Frontal cortex (tissue), 4 donors: ENCODE data around the gene CLPX. TPM values are rescaled to one million over a fixed set of nuclear protein-coding genes. Genes with fewer than 3 reads are reported as not detected.
"Not testable (repeated sequence)": the region's sequence is repeated elsewhere in the genome, so short reads cannot be mapped to it uniquely, and the experiment has no call there.

Source experiments
- DNase-seq, 2 donors: peaks; one replicate each; pipeline ENCODE4 v3.0.0; 2012; ENCODE audit warnings: low spot score in 2 of 2
- FAIRE-seq: peaks from 2 replicates; lab custom pipeline; 2012; peaks lifted over from hg19 to GRCh38; lab: Jason Lieb, UNC
- total RNA-seq: library from RNA; depleted of rRNA; stranded (reverse); fragments of >200 nt; gene quantifications from one replicate; pipeline ENCODE4 v1.2.3, GENCODE V29; 2014
- donor health status: control.
- donor health status: control.
- donor health status: control.

Gene CLPX
- total RNA-seq, 1 donor from 2014 or later = 73.4 TPM

GRCh38 chr15:65207280-65207840 is 22.2 kb upstream of the CLPX start:
- FAIRE-seq = no peak
- DNase-seq = no peak

- DNase-seq (no peak), FAIRE-seq (no peak)
Observed at GRCh38 chr15:65206750-65207149, 21.6 kb upstream of the CLPX start.

- DNase-seq = no peak
- no peak for FAIRE-seq
Observed at GRCh38 chr15:65204931-65205660, 20.0 kb upstream of the CLPX start.

GRCh38 chr15:65204236-65204930 is 19.2 kb upstream of the CLPX start:
- DNase-seq (no peak), FAIRE-seq (no peak)

GRCh38 chr15:65201918-65202317 is 16.8 kb upstream of the CLPX start:
- no peak for DNase-seq
- no peak for FAIRE-seq

- FAIRE-seq (no peak), DNase-seq (no peak)
Observed at GRCh38 chr15:65198571-65198970, 13.4 kb upstream of the CLPX start.

GRCh38 chr15:65197337-65197645 is 12.1 kb upstream of the CLPX start:
- no peak for FAIRE-seq
- DNase-seq = no peak

- no peak for DNase-seq
- FAIRE-seq = no peak
Observed at GRCh38 chr15:65196637-65197336, 11.6 kb upstream of the CLPX start.

- no peak for FAIRE-seq
- DNase-seq = no peak
Observed at GRCh38 chr15:65195548-65195923, 10.4 kb upstream of the CLPX start.

GRCh38 chr15:65194826-65195547 is 9.8 kb upstream of the CLPX start:
- DNase-seq (no peak), FAIRE-seq (no peak)

GRCh38 chr15:65192016-65192415 is 6.9 kb upstream of the CLPX start:
- DNase-seq = no peak
- FAIRE-seq = no peak

GRCh38 chr15:65189102-65189740 is 4.1 kb upstream of the CLPX start:
- peak; percentile 29 to 54 for DNase-seq
- FAIRE-seq = no peak

GRCh38 chr15:65188472-65188871 is 3.3 kb upstream of the CLPX start:
- not testable (repeated sequence) for FAIRE-seq, DNase-seq

- DNase-seq (peak in 1 of 2 donors; percentile 35), FAIRE-seq (no peak)
Observed at GRCh38 chr15:65184305-65184867, 756 bp downstream of the CLPX start.

- DNase-seq = no peak
- no peak for FAIRE-seq
Observed at GRCh38 chr15:65183865-65184159, 1.3 kb downstream of the CLPX start.

- no peak for DNase-seq
- no peak for FAIRE-seq
Observed at GRCh38 chr15:65182538-65182937, 2.6 kb downstream of the CLPX start.

- not testable (repeated sequence) for FAIRE-seq, DNase-seq
Observed at GRCh38 chr15:65181582-65182353, 3.4 kb downstream of the CLPX start.

GRCh38 chr15:65180167-65180566 is 5.0 kb downstream of the CLPX start:
- DNase-seq (no peak), FAIRE-seq (no peak)

GRCh38 chr15:65177901-65178300 is 7.2 kb downstream of the CLPX start:
- no peak for DNase-seq
- no peak for FAIRE-seq
